Measurements from ENCODE around the gene DIS3. TPM values are rescaled to one million over a fixed set of nuclear protein-coding genes. Genes with fewer than 3 reads are reported as not detected.

Gene DIS3
- total and polyA plus RNA-seq, 2 of the 13 experiments (the other 11 are each of a cell fraction or from before 2014, with no cell fraction given) = 13.2 to 35.0 TPM

GRCh38 chr13:72781451-72782439 is at the start of gene DIS3, which contains the start of gene PIBF1 (continued):
- TF ChIP-seq ZNF331 (CRISPR knock-in tag; IDR thresholded peaks at IDR 0.05) = 0 out of 2 replicates have a peak, but pooled peaks have one; percentile 35
- TF ChIP-seq ZNF570 (CRISPR knock-in tag; IDR thresholded peaks at IDR 0.05; ENCODE audit: borderline replicate concordance) = no peak
- TF ChIP-seq MAZ (IDR thresholded peaks at IDR 0.05; ENCODE audit: borderline replicate concordance, low read depth, low read length) = no peak
- peak; percentile 68 for TF ChIP-seq MAZ (CRISPR knock-in tag; IDR thresholded peaks at IDR 0.05; ENCODE audit: low read depth)
- no peak for TF ChIP-seq CEBPZ (IDR thresholded peaks at IDR 0.05; ENCODE audit: low read length)
- TF ChIP-seq ASH2L (IDR thresholded peaks at IDR 0.05; ENCODE audit: insufficient read length, low read depth, low read length) = peak; percentile 95
- 0 out of 2 replicates have a peak, but pooled peaks have one; percentile 23 for TF ChIP-seq ZBTB39 (CRISPR knock-in tag; IDR thresholded peaks at IDR 0.05)
- TF ChIP-seq RBFOX2 (IDR thresholded peaks at IDR 0.05; ENCODE audit: low read depth, low read length) = peak; percentile 90
- peak; percentile 72; the same call in 1 of the 2 replicates for TF ChIP-seq TAF1 (CRISPR knock-in tag; IDR thresholded peaks at IDR 0.05)
- peak; percentile 53; the same call in 1 of the 2 replicates for TF ChIP-seq KLF12 (CRISPR knock-in tag; IDR thresholded peaks at IDR 0.05; ENCODE audit: borderline replicate concordance)
- 0 out of 2 replicates have a peak, but pooled peaks have one; percentile 16 for TF ChIP-seq E2F5 (CRISPR knock-in tag; conservative IDR thresholded peaks at IDR 0.05)
- peak; percentile 73 for TF ChIP-seq RBM39 (IDR thresholded peaks at IDR 0.05; ENCODE audit: low read depth, low read length, poor library complexity, severe bottlenecking)
- TF ChIP-seq PHF20 (CRISPR knock-in tag; IDR thresholded peaks at IDR 0.05) = peak; percentile 85
- peak; percentile 84; the same call in 1 of the 2 replicates for TF ChIP-seq MXD1 (CRISPR knock-in tag; IDR thresholded peaks at IDR 0.05)
- no peak for TF ChIP-seq ZNF292 (CRISPR knock-in tag; IDR thresholded peaks at IDR 0.05; ENCODE audit: borderline replicate concordance, low read depth)
- TF ChIP-seq ZNF574 (CRISPR knock-in tag; IDR thresholded peaks at IDR 0.05) = peak; percentile 89

Data from HepG2 (cell line).